ENCODE results near the gene SCYL2.
A peak's percentile ranks its signal among the peaks of the same experiment; 100 is the strongest.
"Not testable (repeated sequence)": the region's sequence is repeated elsewhere in the genome, so short reads cannot be mapped to it uniquely, and the experiment has no call there.

SCYL2 gene, protein sequence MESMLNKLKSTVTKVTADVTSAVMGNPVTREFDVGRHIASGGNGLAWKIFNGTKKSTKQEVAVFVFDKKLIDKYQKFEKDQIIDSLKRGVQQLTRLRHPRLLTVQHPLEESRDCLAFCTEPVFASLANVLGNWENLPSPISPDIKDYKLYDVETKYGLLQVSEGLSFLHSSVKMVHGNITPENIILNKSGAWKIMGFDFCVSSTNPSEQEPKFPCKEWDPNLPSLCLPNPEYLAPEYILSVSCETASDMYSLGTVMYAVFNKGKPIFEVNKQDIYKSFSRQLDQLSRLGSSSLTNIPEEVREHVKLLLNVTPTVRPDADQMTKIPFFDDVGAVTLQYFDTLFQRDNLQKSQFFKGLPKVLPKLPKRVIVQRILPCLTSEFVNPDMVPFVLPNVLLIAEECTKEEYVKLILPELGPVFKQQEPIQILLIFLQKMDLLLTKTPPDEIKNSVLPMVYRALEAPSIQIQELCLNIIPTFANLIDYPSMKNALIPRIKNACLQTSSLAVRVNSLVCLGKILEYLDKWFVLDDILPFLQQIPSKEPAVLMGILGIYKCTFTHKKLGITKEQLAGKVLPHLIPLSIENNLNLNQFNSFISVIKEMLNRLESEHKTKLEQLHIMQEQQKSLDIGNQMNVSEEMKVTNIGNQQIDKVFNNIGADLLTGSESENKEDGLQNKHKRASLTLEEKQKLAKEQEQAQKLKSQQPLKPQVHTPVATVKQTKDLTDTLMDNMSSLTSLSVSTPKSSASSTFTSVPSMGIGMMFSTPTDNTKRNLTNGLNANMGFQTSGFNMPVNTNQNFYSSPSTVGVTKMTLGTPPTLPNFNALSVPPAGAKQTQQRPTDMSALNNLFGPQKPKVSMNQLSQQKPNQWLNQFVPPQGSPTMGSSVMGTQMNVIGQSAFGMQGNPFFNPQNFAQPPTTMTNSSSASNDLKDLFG

DNA sequence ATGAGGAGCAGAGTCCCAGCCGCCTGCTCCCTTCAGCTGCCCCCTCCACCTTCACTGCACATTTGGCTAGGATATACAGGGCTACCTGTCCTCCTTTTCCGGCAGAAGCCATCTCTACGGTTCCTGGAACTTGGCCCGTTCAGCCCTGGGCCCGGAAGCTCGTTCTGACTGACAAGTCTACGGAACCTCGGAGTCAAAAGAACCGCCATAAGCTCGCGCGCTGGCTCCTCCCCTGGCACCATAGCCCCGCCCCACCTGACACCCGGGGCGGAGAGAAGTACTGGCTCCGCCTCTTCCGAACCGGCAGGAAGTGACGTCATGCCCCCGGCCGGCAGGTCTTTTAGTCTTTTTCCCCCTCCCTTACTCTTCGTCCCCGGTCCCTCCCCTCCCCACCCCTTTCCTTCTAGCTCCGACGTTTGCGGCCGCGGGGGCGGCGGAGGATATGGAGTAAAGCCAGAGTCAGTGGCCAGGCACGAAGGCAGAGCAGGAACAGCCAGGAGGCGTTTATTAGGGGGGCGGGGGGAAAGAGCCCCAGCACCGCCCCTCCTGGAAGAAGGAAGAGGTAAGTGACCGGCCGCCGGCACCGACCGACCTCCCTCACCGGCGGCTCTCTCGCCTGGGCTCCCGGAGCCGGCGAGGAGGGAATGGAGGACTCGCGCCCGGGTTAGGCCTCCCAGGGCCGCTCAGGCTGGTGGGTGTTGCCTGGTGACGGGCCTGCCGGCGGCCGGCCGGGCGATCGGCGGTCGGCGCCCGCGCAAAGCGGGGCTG lies at the start of gene SCYL2, which contains the start of gene DEPDC4:
Gene SCYL2 (plus strand): TSS at position 343 of the 768 bp plus-strand sequence. CDS start 15,794 bp downstream, outside the sequence.
Gene DEPDC4 (minus strand): TSS at position 245 of the 768 bp plus-strand sequence. CDS start 3 bp downstream, at position 242.
- peak; percentile 99 for DNase-seq

DNA sequence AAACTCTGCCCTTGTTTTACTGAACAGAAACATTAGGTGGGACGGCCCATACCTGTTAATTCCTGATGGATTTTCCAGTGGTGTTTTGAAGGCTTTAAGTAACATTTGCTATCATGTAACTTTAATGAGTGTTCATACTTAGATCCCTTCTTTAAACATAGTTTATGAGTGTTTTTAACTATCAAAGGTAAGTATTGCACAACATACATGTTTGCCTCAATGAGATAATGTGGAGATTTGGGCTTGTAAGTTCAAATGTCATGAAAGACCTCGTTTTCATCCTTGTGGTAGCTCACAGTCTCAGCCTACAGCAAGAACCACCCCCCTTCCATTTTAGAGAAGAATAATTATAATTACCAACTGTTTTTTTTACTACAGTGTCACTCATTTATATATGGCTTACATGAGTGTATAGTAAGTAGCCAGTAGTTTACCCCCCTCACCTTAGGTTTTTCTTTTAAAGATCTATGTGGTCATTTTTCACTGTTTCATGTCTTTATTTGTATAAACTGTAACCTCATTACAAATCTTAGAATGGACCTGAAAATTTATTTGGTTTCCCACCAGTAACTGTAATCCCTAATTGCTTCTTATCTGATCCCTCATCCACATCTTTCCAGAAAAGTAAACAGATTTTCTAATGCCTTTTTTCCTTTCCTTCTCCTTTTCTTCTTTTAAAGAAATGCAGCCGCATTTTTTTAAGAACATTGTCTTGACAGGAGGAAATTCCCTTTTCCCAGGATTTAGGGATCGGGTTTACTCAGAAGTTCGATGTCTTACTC lies 47.5 kb upstream of the SCYL2 start:
- DNase-seq = no peak

DNA sequence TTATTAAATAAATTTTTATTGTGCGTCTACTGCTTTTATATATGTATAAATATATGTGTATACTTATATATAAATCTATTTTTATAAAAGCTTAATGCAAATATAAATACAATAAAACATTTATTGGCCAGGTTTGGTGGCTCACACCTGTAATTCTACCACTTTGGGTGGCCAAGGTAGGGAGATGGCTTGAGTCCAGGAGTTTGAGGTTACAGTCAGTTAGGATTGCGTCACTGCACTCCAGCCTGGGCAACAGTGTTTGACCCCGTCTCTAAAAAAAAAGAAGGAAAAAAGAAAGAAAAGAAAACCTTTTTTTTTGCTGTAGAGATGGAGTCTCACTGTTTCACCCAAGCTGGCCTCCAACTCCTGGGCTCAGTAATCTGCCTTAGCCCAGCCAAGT lies 45.5 kb upstream of the SCYL2 start:
- no peak for DNase-seq

DNA sequence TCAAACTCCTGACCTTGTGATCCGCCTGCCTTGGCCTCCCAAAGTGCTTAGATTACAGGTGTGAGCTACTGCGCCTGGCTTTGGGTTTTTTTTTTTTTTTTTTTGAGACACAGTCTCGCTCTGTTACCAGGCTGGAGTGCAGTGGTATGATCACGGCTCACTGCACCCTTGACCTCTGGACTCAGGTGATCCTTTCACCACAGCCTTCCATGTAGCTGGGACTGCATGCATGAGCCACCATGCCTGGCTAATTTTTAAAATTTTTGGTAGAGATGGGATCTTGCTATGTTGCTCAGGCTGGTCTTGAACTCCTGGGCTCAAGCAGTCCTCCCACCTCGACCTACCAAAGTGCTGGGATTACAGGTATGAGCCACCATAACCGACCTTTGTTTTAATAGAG lies 44.8 kb upstream of the SCYL2 start:
- not testable (repeated sequence) for DNase-seq

DNA sequence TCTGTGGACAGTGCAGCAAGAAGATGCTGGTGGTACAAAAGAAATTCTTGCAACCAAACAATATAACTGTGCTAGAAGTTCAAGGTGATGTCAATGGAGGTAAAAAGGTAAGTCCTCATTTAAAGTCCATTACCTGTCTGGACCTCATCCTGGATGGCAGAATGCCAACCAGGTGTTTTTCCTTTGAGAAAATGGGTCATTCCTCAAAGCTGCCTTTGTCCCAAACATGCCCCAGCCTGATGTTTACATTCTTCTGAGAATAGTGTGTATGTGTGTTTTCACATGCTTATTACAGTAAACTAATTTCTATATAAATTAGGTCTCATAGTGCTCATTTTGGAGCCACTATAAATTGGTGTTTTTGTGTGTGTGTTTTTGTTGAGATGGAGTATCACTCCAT lies 41.5 kb upstream of the SCYL2 start:
- DNase-seq = no peak

DNA sequence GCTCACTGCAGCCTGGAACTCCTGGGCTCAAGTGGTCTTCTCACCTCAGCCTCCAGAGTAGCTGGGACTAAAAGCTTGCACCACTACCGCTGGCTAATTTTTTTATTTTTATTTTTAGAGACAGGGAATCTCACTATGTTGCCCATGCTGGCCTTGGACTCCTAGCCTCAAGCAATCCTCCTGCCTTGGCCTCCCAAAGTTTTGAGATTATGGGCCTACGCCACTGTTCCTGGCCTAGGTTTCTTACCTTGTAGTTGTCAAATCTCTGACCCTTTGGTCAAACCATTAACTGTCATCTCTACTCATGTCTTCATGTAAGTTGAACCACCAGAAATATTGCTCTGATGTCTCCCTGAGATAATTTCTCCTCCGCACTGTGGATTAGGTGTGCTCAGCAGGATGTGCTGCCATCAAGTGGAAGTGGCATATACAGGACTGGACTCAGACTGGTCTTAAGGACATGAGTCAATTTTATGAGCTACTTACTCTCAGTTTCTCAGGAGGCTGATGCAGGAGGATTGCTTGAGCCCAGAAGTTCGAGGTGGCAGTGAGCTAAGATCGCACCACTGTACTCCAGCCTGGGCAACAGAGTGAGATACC lies 37.8 kb upstream of the SCYL2 start:
- DNase-seq = no peak

DNA sequence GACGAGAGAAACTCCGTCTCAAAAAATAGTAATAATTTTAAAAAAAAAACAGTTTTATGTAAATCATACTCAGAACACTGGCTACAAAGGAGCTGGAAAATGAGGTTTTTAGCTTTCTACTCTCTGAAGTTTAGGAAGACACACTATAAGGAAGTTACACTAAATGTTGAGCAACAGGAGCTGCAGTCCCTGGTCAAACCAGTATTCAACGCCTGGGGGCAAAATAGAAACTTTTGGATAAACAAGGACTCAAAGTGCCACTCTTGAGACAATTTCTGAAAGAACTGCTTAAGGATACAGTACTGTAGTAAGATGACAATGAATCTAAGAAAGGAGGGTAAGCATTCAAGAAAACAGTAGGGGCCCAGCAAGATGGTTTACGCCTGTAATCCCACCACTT lies 37.1 kb upstream of the SCYL2 start:
- DNase-seq = no peak

DNA sequence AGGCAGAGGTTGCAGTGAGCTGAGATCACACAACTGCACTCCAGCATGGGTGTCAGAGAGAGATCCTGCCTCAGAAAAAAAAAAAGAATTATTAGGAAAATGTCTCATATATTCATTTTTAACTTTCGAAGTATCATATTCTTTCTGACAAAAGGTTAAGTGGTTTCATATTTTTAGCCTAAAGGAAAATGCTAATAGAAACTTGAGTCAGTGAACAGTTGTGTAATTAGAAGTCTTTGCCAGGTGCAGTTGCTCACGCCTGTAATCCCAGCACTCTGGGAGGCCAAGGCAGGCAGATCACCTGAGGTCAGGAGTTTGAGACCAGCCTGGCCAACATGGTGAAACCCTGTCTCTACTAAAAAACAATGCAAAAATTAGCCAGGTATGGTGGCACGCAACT lies 35.1 kb upstream of the SCYL2 start:
- DNase-seq = not testable (repeated sequence)

DNA sequence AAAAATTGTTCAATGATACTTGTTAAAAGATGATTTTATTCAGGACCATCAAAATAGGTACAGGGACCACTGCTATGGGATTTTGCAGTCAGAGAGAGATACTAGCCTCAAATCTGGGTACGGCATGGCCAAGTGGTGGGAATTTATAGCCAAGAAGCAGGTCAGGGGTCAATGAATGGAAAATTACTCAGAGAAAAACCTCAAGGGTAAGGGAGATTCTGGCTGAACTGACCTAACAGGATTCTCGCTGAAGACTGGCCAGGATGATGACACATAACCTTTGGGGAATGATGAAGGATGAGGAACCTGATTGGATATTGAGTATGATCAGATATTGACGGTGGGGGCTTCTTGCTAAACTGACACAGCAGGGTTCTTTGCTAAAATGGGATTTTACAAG lies 32.8 kb upstream of the SCYL2 start:
- no peak for DNase-seq

DNA sequence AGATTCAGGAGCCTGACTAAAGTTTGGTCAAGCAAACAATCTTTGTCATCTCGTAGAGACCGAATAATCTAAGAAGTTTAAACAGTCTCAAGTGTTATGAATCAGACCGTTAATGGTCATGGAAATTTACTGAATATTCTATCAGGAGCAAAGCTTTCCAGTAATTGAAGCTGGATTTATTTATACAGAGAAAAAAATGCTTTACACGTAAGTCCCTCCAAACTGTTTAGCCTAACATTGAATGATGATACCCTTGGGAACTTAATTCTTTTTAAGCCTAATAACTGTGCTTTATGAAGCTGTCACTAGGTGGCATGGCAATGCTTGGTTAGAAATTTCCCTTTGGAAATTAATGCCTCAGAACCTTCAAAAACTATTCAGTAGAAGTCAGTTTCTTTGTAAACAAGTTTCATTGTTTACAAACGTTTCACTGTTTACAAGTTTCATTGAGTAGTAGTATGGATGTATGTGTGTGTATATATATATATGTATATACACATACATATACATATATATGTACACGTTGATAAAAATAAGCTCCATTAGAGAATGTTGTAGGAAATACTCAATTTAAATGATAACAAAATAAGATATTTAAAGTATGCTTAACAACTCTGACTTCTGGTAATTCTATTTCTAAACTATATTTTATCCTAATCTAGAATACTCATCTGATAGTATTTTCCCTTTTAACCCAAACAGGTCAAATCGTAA lies 32.2 kb upstream of the SCYL2 start:
- peak; percentile 12 for DNase-seq

DNA sequence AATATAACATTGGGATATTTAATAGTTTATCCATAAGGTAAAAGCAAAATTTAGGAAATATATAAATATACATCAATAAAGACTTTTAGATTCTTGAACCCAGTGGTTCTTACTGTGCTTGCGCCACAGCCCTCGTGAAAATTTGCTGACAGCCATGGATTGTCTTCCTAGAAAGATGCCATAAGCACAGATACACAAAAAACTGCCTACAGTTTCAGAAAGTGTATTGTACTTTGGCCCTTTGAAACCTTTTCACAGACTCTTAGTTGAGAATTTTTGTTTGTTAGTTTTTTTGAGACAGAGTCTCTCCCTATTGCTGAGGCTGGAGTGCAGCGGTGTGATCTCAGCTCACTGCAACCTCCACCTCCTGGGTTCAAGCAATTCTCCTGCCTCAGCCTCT lies 28.2 kb upstream of the SCYL2 start:
- DNase-seq = no peak

DNA sequence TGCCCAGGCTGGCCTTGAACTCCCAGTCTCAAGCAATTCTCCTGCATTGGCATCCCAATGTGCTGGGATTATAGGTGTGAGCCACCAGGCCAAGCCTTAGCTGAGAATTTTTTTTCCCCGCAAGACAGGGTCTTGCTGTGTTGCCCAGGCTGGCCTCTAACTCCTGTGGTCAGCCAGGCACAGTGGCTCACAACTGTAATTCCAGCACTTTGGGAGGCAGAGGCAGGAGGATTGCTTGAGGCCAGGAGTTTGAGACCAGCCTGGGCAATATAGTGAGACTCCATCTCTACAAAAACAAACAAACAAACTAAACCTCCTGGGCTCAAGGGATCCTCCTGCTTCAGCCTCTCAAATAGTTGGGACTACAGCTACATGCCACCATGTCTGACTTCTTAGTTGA lies 27.4 kb upstream of the SCYL2 start:
- no peak for DNase-seq

DNA sequence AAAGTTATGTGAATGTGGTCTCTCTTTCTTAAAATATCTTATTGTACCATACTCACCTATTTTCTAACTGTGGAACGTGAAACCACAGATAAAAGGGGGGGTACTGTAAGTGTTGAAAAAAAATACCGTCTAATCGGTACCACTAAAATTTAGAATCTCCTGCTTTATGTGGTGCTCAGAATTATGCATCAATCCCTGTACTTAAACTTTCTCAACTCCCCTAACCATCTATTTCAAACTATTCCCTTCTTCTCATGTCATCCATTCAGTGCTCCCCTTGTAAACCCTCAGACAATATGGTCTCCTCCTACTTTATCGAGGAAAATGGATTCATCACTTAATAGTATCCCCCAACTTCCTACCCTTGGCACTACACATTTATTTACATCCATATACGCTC lies 23.8 kb upstream of the SCYL2 start:
- DNase-seq = no peak

DNA sequence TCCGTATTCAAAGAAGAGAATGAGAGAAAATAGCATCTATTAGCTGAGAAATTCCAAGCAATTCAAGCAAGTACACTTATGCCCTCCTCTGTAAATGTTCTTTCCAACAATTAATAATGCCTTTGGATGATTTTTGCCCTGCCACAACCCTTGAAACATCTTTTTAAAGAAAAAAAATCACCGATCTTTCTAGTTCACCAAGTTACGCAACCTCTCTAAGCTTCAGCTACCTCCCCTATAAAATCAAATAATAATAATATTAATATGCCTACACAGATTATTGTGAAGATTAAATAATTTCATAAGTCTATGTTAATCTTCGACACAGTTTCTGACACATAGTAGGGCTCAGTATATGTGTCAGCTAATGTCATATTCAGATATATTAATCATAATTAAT lies 19.2 kb upstream of the SCYL2 start:
- no peak for DNase-seq

DNA sequence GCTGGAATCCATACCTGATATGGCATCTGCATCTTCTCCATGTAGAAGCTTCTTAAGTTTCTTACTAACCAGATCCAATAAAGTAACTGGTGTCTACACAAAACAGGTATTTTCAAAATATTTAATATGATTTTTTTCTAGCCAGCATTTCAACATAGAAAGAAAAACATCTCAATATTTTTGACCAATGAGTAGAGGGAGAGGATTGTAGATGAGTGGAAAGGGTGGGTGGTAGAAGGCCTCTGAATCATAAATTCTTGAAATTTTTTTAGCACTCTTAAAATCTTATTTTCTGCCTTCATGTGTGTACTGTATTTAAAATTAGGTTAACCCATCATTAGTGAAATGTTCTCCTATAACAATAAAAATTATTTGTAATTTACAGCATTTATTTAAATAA lies 18.1 kb upstream of the SCYL2 start:
- no peak for DNase-seq

DNA sequence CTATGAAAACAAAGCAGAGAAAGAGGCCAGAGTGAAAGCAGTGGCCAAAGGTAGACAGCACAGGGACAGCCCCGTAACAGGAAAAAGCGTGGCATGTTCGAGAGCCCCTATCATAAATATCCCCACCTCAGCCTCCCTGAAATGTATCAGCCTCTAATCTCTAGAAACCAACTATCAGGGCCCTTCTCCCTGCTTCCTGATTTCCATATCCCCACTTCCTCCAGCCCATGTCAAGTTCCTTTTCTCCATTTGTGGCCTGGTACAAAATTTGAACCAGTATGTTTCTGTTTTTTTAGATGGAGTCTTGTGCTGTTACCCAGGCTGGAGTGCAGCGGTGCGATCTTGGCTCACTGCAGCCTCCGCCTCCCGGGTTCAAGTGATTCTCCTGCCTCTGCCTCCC lies 17.0 kb upstream of the SCYL2 start:
- DNase-seq = no peak

DNA sequence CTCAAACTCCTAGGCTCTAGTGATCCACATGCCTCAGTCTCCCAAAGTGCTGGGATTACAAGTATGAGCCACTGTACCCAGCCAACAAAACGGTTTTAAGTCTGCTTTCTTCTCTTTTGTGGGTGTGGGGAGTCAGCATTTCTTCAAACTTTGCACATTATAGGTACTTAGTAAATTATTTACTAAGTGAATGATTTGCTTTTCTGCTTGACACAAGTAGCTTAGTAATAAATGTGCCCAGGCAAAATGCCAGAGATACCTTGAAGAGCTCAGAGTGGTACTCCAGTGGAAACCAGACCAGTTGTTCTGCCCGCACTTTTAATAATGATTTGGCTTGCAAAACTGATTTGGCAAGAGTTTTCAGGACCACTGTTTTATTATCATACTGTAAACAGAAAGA lies 15.1 kb upstream of the SCYL2 start:
- DNase-seq = no peak

DNA sequence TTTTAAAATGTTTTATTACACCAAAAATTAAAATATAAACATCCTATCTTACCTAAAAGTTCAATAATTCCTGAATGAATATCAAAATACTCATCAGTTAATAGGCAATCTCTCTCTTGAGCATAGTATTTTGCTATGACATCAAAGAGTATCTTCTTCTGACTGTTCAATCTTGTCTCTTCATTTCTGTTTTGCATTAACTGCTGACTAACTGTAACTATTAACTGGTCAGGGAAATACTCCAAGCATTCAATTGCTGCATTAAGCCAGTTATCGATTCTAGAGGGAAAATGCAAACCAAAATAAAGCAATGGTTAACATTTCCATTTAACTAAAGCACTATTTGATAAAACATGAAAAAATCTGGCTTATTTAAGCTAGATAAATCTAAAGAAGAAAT lies 13.5 kb upstream of the SCYL2 start:
- no peak for DNase-seq

DNA sequence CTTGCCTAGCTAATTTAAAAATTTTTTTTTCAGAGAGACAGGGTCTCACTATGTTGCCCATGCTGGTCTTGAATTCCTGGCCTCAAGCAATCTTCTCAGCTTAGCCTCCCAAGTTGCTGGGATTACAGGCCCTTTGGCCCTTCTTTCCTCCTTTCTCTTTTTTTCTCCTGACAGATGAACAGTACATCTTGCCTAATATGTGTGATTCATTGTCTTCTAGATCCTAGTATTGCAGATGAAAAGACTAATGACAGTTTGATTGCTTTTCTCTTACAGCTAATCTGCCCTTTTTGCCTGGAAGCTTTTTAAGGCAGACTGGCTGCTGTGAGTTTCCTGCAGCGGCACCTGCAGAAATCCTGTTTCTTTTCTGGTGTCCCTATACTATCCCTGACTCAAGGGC lies 12.1 kb upstream of the SCYL2 start:
- DNase-seq = no peak

DNA sequence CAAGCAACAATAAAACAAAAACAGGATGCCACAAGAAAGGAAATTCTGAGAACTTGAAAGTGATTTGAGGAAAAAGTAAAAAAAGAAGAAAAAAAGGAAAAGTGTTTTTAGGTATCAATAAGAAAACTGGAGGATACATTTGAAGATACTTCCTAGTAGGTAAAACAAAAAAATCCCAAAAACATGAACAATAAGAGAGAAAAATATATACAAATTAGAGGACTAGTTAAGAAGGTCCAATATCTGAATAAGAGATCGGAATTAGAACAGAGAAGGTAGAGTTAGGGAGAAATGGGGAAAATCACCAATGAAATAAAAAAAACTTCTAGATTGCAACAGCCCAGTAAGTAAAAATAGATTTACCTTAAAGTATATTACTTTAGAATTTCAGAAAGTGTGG lies 8.8 kb upstream of the SCYL2 start:
- no peak for DNase-seq

DNA sequence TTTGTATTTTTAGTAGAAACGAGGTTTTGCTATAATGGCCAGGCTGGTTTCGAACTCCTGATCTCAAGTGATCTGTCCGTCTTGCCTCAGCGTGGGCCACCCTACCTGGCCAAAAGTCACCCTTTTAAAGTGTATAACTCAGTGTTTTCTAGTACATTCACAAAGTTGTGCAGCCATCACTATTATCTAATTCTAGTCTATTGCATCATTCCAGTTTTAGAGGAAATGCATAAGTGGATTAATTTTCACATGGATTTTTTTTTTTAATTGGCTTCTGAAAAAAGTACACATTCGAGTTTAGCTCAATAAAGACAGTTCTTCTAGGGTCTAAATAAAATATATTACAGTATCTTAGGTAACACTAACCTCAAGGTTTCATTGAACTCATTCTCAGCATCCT lies 3.8 kb upstream of the SCYL2 start:
- DNase-seq = no peak
